Measurements from ENCODE around the gene PSME2.
A peak's percentile ranks its signal among the peaks of the same experiment; 100 is the strongest.

The PSME2 gene

GRCh38 chr14:24150993-24151392 lies 4.6 kb upstream of the PSME2 start:
- no peak for DNase-seq

- DNase-seq, result no peak
Measured at GRCh38 chr14:24150567-24150966, 4.2 kb upstream of the PSME2 start.

- no peak for DNase-seq
Measured at GRCh38 chr14:24150061-24150460, 3.7 kb upstream of the PSME2 start.

DNA sequence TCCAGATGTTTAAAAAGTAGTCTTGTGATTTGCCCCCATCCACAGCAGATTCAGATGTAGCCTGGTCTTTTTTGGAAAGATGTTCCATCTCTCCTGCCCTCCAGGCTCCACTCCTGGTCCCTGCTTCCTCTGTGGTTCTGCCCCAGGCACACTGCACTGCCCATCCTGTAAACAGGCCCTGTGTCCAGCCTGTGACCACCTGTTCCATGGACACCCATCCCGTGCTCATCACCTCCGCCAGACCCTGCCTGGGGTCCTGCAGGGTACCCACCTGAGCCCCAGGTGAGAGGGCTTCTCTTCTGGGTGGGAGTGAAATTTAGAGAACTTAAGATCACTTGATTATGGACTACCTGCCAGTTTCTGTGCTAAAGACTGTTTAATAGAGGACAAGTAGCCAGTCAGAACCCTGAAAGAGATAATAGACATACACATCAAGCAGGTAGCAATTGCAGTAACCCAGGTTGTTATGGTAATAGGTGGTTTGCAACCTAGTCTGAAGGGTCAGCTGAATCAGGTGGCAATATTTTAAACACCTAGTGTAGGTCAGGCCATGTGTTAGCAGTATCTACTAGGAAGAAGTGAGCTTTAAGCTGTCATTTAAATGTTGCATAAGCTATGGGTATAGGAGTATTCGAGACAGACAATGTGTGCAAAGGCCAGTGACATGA lies 3.0 kb upstream of the PSME2 start:
- DNase-seq, result no peak

- DNase-seq, result no peak
Measured at GRCh38 chr14:24147761-24148428, 1.5 kb upstream of the PSME2 start.

GRCh38 chr14:24146978-24147760 lies 759 bp upstream of the PSME2 start, which contains the start of gene RNF31:
RNF31 (plus strand) TSS chr14:24147498; CDS start chr14:24147699, 201 bp downstream.
- peak; percentile 86 for DNase-seq

- DNase-seq, result no peak
Measured at GRCh38 chr14:24145690-24146452, 539 bp downstream of the PSME2 start.

- no peak for DNase-seq
Measured at GRCh38 chr14:24145219-24145618, 1.2 kb downstream of the PSME2 start.

GRCh38 chr14:24144451-24144850 lies 2.0 kb downstream of the PSME2 start:
- no peak for DNase-seq

DNA sequence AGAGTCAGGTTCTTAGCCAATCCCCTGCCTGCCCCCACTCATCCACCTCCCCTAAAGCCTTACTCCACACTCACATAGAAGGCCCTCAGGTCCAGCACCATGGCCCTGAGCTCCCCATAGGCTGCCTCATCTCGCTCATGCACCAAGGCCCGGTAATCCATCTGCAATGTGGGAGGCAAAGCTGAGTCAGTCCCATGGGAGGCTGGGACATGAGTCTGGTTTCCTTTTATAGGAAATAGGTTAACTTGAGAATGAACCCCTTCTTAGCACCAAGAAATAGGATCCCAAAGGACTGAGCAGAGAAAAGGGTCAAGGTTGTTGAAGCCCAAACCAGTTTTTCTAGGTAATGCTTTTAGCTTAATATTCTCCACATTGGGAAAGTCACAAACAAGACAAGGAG lies 2.9 kb downstream of the PSME2 start:
- DNase-seq, result no peak

DNA sequence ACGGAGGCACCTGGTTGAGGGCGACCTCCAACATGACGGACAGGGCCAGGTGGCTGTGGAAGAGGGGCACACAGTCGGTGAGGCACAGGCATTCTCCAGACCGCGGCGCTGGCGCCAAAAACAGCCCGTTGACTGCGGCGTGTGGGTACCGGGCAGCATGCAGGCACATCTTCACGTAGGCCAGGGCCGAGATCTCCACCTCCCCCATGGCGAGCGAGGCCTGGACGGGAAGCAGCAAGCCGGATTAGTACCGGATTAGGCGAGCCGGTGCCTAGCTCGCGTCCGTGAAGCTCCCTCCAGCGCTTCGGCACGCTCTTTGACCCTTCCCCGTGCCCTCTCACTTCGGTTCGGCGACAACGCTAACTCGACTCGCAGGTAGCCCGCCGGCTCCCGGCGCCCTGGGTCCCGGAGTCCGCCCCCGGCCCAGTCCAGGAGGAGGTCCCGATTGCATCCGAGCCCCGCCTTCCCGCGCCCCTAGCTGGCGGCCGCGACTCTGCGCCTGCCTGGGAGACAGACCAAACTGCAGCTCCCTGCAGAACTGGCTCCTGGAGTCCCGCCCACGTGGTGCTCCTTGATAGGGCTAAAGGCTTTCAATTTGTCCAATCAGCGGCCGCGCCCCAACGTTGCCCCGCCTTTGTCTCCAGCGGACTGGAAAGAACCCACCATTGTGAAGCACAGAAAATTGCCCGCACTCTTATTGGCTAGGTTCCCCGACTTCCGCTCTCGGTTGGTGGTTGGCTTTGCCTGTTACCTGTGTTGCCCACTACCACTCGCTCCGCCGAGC lies 5.1 kb downstream of the PSME2 start, which contains the start of gene EMC9:
Gene EMC9 (minus strand): TSS at position 495 of the 784 bp plus-strand sequence. CDS start 287 bp downstream, at position 208.
- DNase-seq, result peak; percentile 96

DNA sequence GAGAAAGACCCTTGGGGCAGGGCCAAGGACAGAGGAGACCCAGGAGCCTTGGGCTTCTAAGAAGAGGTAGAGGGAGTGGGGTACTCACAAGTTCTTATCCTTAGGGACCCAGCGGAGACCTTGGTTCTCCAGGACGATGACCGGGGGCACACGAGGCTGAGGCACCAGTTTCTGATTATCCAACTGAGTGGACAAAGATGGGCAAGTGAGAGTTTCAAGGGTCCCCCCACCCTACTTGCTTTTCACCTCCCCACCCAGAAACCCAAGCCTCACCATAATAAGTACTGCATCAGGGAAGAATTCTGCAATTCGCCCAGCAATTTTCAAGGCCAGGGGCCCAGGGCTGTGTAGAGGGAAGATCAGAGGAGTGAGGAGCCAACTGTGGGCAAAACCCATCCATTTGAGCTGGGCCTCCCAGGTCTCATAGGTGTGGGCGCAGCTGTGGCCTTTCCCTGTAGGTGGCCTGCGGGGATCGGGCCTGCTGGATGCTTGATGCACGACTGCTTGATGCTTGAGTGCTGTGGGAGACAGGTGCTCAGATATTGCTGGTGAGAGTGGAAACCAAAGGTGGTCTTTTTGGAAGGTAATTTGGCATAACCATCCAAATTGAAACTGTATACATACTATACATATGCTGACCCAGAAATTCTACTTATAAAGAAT lies 7.0 kb downstream of the PSME2 start:
- DNase-seq, result no peak

DNA sequence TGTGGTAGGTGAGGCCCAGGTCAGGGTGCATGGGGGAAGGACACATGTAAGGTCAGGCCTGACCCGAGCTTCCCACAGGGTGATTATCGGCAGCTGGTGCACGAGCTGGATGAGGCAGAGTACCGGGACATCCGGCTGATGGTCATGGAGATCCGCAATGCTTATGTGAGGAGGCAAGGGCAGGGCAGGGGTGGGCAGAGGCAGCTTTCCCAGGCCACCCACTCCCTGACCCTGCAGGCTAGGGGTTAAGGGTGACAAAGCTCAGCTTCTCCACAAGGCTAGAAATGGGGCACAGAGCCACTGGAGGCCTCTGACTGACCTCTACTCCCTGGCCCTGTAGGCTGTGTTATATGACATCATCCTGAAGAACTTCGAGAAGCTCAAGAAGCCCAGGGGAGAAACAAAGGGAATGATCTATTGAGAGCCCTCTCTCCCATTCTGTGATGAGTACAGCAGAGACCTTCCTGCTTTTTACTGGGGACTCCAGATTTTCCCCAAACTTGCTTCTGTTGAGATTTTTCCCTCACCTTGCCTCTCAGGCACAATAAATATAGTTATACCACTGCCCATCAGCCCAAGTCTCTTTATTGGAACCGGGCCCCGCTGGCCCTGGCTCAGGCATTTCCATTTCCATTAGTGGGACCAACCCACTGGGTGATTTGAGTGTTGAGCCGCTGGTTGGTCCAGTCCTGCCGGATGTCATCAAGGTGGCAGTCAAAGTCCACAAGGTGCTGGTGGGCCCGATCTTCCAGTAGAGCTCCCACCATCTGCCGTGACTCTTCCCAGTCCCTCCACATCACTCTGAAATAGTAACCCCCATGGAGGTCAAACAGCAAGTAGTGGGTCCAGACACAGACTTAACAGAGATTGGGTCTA lies 7.8 kb downstream of the PSME2 start:
- no peak for DNase-seq

GRCh38 chr14:24137529-24138395 lies 8.6 kb downstream of the PSME2 start:
- DNase-seq, result no peak

DNA sequence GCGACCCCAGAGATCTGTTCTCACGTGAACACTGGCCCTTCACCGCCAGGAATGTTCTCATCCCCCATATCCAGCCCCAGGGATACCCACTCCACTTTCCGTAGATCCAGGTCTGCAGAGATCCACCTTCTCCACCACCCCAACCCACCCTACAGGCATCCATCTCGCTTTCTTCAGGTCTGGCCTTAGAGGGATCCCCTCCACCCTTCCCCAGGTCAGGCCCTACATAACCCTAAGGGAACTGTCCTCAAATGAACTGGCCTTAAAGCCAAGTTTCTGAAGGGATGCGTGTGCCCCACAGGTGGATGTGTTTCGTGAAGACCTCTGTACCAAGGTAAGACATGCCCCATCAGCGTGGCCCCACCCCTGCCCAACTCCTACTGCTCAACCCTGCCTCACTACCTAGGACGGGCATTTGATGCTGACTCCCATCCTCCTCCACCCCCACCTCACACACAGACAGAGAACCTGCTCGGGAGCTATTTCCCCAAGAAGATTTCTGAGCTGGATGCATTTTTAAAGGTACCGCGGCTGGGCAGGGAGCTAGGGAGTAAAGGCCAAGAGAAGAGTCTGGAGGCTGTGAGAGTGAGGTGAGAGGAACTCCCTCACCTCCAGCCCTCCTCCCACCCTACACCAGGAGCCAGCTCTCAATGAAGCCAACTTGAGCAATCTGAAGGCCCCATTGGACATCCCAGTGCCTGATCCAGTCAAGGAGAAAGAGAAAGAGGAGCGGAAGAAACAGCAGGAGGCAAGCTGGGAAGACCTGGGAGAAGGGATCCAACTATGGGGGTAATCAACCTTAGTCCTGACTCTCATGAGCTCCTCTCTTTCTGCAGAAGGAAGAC lies 9.5 kb downstream of the PSME2 start:
- DNase-seq, result no peak

DNA sequence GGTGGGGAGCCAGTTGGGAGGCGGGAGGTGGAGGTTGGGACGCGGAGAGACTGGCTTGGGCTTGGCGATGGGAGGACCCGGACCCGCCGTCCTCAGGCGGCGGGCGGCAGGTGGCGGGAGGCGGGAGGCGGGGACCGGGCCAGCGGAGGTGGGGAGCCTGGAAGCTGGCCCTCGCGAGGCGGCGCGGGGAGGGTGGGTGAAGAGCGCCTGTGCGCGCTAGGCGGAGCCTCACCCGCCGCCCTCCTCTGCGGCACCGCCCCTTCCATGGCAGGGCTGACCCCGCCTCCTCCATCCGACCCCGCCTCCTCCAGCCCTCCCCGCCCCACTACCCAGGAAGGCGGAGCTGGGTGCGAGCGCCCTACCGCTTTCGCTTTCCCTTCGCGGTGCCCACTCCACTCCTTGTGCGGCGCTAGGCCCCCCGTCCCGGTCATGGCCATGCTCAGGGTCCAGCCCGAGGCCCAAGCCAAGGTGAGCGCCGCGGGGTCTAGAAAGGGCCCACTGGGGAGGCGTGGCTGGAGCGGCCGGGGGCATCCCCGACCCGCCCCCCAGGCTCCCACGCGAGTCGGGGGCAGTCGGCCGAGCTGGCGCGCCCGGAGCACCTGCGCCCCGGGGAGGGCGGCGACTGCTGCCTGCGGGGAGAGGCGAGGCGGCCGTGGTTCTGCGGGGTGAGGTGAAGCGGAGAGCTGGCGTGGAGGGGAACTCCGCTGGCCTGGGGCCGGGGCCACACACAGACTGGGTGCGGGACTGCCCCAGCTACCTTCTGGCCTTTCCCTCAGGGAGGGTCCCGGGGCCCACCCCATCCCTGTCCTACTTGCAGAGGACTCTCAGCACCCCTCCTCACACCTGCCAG lies 10.4 kb downstream of the PSME2 start, which contains the start of gene PSME1:
Gene PSME1 (plus strand): TSS at position 361 of the 850 bp plus-strand sequence. CDS start 69 bp downstream, at position 430.
- DNase-seq, result no peak

DNA sequence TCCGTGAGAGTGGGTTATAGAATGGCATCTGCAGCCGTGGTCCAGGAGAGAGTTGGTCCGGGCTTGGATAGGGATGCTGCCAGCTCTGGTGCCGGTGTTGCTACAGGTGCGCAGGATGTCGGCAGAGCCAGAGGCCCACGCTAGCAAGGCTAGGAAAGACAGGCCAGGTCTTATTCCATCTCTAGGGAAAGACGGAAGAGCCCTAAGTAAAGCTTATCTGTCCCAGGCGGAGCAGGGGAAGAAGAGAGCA lies 10.9 kb downstream of the PSME2 start:
- DNase-seq, result no peak

- DNase-seq, result no peak
Measured at GRCh38 chr14:24133735-24134134, 12.7 kb downstream of the PSME2 start.

Measured in SIG-M5 (cell line).